ENCODE measurements around the gene UVSSA.

GRCh38 chr4:1349359-1350168 is 2.6 kb downstream of the UVSSA start:
- no peak for TF ChIP-seq CTCF (IDR thresholded peaks at IDR 0.05)
- no peak for TF ChIP-seq POLR2A (IDR thresholded peaks at IDR 0.05)
- TF ChIP-seq POLR2AphosphoS5 (IDR thresholded peaks at IDR 0.05) = no peak

All from sigmoid colon (tissue), 4 donors.